GM19372 (cell line): ENCODE measurements around the gene C11orf24.
"Not testable (repeated sequence)": the region's sequence is repeated elsewhere in the genome, so short reads cannot be mapped to it uniquely, and the experiment has no call there.

Experiments
- ATAC-seq: cut with Tn5 transposase; IDR thresholded peaks from one replicate; pipeline ENCODE4 v1.9.1; 2021; ENCODE audit warnings: mild to moderate bottlenecking, low read depth, moderate library complexity; ENCODE audit not compliant: unreplicated experiment

The C11orf24 gene

DNA sequence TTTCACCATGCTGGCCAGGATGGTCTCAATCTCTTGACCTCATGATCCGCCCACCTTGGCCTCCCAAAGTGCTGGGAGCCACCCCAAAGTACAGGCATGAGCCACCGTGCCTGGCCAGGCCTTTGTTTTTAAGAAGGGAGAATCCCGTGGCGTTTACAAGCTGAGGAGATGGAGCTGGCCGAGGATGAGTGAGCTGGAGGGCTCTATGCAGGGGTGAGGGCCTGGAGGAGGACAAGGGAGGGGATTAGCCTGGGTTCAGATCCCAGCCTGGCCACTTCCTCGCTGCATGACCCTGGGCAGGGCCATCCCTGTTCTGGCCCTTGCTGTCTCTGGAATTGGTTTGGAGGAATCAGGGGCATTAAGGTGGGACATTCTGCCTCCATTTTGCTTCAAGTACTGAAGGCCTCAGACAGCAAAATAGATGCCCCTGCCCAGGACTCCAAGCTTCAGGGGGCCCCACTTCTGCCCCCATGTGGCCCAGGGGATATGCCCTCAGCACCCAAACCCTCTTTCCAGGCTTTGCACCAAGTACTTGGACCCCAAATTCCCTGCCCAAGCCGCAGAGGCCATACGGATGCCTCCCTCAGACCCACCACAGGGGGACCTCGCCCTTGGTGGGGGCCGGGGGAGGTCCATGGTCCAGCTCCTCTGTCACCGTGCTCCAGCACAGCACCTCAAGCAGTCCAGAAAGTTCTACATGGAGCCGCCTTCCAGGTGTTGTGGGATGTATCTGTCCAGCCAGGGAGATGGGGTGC, 28.5 kb upstream of the C11orf24 start:
- no peak for ATAC-seq

DNA sequence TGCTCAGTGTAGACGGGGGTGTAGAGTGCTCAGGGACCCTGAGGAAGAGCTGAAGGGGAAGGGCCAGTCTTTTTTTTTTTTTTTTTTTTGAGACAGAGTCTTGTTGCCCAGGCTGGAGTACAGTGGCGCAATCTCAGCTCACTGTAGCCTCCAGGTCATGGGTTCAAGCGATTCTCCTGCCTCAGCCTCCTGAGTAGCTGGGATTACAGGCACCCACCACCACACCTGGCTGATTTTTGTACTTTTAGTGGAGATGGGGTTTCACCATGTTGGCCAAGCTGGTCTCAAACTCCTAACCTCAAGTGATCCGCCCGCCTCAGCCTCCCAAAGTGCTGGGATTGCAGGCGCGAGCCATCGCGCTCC, 27.7 kb upstream of the C11orf24 start:
- not testable (repeated sequence) for ATAC-seq

DNA sequence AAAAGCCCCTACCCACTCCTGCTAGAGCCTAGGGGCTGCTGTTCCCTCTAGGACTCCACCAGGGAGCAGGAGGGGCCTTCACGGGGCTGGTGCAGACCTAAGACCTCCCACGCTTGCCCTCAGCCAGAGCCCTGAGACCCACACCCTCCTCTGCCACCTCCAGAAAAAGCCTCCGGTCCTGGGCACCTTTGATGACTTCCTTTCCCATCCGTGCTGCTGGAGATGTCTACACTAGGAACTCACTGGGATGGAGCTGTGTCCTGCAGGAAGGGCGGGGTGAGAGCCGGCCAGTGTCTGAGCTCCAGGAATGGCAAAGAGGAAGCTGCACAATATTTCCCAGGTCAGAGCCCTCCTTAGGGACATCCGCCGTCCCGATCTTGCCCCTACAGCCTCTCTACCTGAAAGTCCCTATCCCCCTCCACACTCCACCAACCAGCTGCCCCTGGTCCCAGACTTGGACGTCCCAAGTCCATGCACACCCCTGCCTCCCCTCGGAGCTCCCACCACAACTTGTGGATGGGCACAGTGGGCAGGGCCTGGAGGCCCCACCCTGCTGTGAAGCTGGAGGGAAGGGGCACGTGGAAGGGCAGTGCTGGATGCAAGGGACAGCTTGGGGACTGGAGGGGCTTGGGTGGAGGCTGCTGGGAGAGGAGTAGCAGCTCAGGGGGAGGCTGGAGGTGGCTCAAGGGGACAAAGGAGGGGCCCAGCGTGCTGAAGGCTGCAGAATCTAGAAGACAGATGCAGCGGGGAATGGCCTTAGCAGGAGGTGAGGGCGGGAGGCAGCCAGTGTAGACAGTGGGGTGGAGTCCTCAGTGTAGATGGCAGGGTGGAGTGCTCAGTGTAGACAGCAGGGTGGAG, 27.1 kb upstream of the C11orf24 start:
- no peak for ATAC-seq

DNA sequence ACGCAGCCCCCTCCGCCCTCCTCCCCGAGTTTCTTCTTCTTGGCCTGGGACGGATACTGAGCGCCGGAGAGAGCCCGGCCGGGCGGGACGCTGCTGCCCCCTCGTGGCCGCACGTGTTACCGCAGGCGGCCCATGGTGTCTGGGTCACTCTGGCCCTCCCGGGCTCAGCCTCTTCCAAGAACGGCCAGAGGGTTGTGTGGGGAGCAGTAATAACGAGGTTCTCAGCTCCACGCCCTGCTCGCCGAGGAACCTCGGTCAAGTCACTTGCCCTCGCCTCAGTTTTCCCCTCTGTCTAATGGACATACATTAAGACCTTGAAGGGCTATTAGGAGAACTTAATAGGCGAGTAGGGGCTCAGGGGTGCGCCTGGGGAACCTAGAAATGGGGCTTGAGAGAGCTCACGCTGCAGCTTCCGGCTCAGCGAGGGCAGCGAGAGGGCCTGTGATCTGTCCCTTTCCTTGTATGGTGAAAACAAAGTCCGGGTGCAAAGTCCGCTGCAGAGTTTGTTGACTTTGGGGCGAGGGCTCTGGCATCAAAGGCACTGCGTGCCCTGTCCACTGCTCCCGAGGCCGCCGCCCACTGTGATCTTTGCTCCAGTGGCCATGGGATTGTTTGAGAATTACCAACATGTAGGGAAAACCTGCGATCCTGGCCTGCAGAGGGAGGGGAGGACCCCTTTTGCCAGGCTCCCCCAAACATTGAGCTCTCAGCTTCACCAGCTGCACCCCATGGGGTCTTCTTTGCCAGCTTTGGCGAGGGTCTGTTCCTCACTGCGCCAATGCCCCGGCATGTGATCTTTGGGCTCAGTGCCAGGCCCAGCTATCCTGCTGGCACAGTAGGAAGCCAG, 26.3 kb upstream of the C11orf24 start:
- no peak for ATAC-seq

- no peak for ATAC-seq
Observed at GRCh38 chr11:68297494-68297811, 25.7 kb upstream of the C11orf24 start.

DNA sequence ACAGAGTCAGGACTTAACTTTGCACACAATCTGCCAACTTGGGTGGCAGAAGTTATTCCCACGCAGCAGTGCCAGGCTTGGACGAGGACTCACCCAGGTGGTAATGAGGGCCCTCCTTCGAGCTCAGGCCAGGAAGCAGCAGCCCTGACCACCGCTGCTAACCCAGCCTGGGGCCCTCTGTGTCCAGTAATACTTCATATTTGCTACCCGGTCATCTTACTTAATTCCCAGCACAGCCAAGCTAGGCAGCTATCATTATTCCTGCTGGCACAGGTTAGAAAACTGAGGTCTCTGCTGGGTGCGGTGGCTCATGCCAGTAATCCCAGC, 25.2 kb upstream of the C11orf24 start:
- ATAC-seq = no peak

- no peak for ATAC-seq
Observed at GRCh38 chr11:68296344-68297051, 24.7 kb upstream of the C11orf24 start.

GRCh38 chr11:68295940-68296339, 24.2 kb upstream of the C11orf24 start:
- ATAC-seq = no peak

DNA sequence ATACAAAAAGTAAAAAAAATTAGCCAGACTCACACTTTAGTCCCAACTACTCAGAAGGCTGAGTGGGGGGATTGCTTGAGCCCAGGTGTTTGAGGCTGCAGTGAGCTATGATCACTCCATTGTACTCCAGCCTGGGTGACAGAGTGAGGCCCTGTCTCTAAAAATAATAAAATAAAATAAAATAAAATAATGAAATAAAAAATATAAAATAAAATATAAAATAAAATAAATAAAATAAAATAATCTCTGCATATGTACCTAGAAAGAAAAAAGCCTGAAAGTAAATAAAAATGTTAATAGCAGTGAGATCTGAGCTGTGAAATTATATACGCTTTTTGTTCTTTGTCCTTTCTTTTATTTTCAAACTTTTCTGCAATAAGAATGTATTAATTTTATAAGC, 23.5 kb upstream of the C11orf24 start:
- ATAC-seq = no peak

DNA sequence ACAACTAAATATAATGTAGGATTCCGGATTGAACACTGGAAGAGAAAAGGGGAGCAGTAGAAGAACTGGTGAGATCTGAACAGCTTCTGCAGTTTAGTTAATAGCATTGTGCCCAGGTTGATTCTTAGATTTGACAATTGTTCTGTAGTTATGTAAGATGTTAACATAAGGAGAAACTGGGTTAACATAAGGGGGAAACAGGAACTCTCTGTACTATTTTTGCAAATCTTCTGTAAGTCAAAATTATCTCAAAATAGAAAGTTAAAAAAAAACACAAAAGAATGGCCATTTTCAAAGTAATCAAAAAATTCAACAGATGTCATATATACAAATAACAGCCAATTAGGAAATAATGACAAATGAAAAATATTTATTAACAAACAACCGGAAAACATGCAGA, 21.9 kb upstream of the C11orf24 start:
- no peak for ATAC-seq

- ATAC-seq = no peak
Observed at GRCh38 chr11:68289456-68289855, 17.7 kb upstream of the C11orf24 start.

- no peak for ATAC-seq
Observed at GRCh38 chr11:68287419-68287818, 15.6 kb upstream of the C11orf24 start.

- ATAC-seq = not testable (repeated sequence)
Observed at GRCh38 chr11:68284588-68284987, 12.8 kb upstream of the C11orf24 start.

GRCh38 chr11:68282861-68283230, 11.1 kb upstream of the C11orf24 start:
- ATAC-seq = no peak

- ATAC-seq = no peak
Observed at GRCh38 chr11:68282141-68282860, 10.5 kb upstream of the C11orf24 start.

GRCh38 chr11:68279676-68280075, 7.9 kb upstream of the C11orf24 start:
- no peak for ATAC-seq

DNA sequence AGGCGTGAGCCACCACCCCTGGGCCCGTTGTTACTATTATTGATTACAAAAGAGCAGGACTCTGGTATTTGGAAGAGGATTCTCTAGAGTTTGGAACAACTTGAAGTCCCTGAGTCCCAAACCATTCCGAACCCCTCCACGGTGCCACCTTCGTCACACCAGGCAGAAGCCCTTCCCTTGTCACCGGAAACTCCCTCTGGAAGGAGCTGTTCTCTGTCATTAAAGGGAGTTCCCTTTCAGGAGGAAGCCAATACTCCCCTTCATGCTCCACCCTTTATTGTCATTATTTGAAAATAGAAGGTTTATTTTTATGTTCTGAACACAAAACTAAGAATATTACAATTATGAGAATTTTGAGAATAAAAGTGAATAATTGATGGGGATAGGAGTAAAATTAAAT, 5.1 kb upstream of the C11orf24 start:
- ATAC-seq = no peak

DNA sequence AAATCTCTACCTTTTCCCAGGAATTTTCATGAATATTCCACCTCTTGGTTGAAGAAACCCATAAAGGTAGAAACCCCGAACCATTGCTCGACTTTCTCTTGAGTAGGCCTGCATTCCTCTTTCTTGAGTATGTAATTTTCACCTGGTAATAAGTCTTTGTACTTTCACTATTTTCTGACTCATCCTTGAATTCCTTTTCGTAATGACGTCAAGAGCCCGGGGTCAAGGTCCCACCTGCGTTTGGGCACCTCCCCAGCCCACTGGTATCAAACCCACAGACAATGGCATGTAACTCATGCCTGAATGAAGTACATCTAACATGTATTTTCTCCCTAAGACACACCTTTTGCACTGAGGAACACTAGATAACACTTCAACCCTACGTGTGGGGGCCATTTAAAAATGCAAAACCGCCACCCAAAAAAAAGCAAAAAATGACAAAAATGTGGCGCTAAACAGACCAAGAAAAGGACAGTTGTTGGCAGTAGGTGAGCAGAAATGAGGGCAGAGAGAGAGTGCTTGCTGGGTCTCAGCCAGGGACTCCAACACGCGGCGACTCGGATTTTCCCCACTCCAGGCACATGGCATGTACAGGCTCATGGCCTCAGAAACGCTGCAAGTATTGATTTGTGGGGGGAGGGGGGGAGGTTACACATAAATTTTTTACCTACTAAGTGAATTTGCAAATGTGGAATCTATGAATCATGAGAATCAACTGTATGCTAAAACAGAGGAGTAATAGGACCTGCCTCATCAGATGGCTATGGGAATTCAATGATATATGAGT, 4.1 kb upstream of the C11orf24 start:
- ATAC-seq = no peak

- ATAC-seq = no peak
Observed at GRCh38 chr11:68274306-68274705, 2.5 kb upstream of the C11orf24 start.
